Measurements from ENCODE around the gene ANK2. TPM values are rescaled to one million over a fixed set of nuclear protein-coding genes. Genes with fewer than 3 reads are reported as not detected.
A peak's percentile ranks its signal among the peaks of the same experiment; 100 is the strongest.

ANK2 gene
- total RNA-seq, 1 donor from 2014 or later, result 1,513 TPM

- no peak for DNase-seq
- peaks cover 3% of the 10 kb centered on the region for H3K27me3 Mint-ChIP-seq (ENCODE audit: unreplicated experiment)
- H3K9me3 Mint-ChIP-seq (ENCODE audit: unreplicated experiment), result peaks cover 8% of the 10 kb centered on the region
- no peak overlapping the region for H3K4me3 Mint-ChIP-seq (ENCODE audit: unreplicated experiment)
- no peak overlapping the region for H3K27ac Mint-ChIP-seq (ENCODE audit: unreplicated experiment)
- TF ChIP-seq CTCF (IDR thresholded peaks at IDR 0.05; ENCODE audit: partially characterized antibody, unreplicated experiment), result no peak
- peaks cover 14% of the 10 kb centered on the region for H3K4me1 Mint-ChIP-seq (ENCODE audit: low read depth, unreplicated experiment)
- H3K36me3 Mint-ChIP-seq (ENCODE audit: unreplicated experiment), result peaks cover 4% of the 10 kb centered on the region
Observed at GRCh38 chr4:113330200-113330599, 280.7 kb downstream of the ANK2 start.

GRCh38 chr4:113331811-113332210 lies 282.4 kb downstream of the ANK2 start:
- H3K27ac Mint-ChIP-seq (ENCODE audit: unreplicated experiment), result peak overlapping the region; percentile 29
- peaks cover 11% of the 10 kb centered on the region for H3K9me3 Mint-ChIP-seq (ENCODE audit: unreplicated experiment)
- peaks cover 3% of the 10 kb centered on the region for H3K27me3 Mint-ChIP-seq (ENCODE audit: unreplicated experiment)
- no peak for DNase-seq
- TF ChIP-seq CTCF (IDR thresholded peaks at IDR 0.05; ENCODE audit: partially characterized antibody, unreplicated experiment), result no peak
- H3K4me3 Mint-ChIP-seq (ENCODE audit: unreplicated experiment), result no peak overlapping the region
- peaks cover 15% of the 10 kb centered on the region for H3K36me3 Mint-ChIP-seq (ENCODE audit: unreplicated experiment)
- peaks cover 14% of the 10 kb centered on the region for H3K4me1 Mint-ChIP-seq (ENCODE audit: low read depth, unreplicated experiment)

GRCh38 chr4:113332701-113333100 lies 283.2 kb downstream of the ANK2 start:
- DNase-seq, result no peak
- Mint-ChIP-seq H3K4me3 (ENCODE audit: unreplicated experiment) (no peak overlapping the region), H3K27me3 (ENCODE audit: unreplicated experiment) (peaks cover 3% of the 10 kb centered on the region), H3K36me3 (ENCODE audit: unreplicated experiment) (peaks cover 16% of the 10 kb centered on the region), H3K9me3 (ENCODE audit: unreplicated experiment) (peaks cover 11% of the 10 kb centered on the region), H3K27ac (ENCODE audit: unreplicated experiment) (peak overlapping the region; percentile 4), H3K4me1 (ENCODE audit: low read depth, unreplicated experiment) (peaks cover 11% of the 10 kb centered on the region)
- TF ChIP-seq CTCF (IDR thresholded peaks at IDR 0.05; ENCODE audit: partially characterized antibody, unreplicated experiment), result no peak

GRCh38 chr4:113335746-113336145 lies 286.3 kb downstream of the ANK2 start:
- peaks cover 17% of the 10 kb centered on the region for H3K9me3 Mint-ChIP-seq (ENCODE audit: unreplicated experiment)
- no peak overlapping the region for H3K4me3 Mint-ChIP-seq (ENCODE audit: unreplicated experiment)
- peaks cover 10% of the 10 kb centered on the region for H3K27me3 Mint-ChIP-seq (ENCODE audit: unreplicated experiment)
- TF ChIP-seq CTCF (IDR thresholded peaks at IDR 0.05; ENCODE audit: partially characterized antibody, unreplicated experiment), result no peak
- peaks cover 10% of the 10 kb centered on the region for H3K4me1 Mint-ChIP-seq (ENCODE audit: low read depth, unreplicated experiment)
- no peak overlapping the region for H3K27ac Mint-ChIP-seq (ENCODE audit: unreplicated experiment)
- peaks cover 23% of the 10 kb centered on the region for H3K36me3 Mint-ChIP-seq (ENCODE audit: unreplicated experiment)
- DNase-seq, result no peak

GRCh38 chr4:113336556-113336955 lies 287.1 kb downstream of the ANK2 start:
- Mint-ChIP-seq H3K36me3 (ENCODE audit: unreplicated experiment) (peaks cover 23% of the 10 kb centered on the region), H3K9me3 (ENCODE audit: unreplicated experiment) (peaks cover 17% of the 10 kb centered on the region), H3K4me3 (ENCODE audit: unreplicated experiment) (no peak overlapping the region), H3K4me1 (ENCODE audit: low read depth, unreplicated experiment) (peaks cover 7% of the 10 kb centered on the region), H3K27me3 (ENCODE audit: unreplicated experiment) (peaks cover 10% of the 10 kb centered on the region), H3K27ac (ENCODE audit: unreplicated experiment) (no peak overlapping the region)
- no peak for DNase-seq
- no peak for TF ChIP-seq CTCF (IDR thresholded peaks at IDR 0.05; ENCODE audit: partially characterized antibody, unreplicated experiment)

Data from glutamatergic neuron (in vitro differentiated cells).